Astrocyte of the spinal cord (primary cell): Measurements from ENCODE around the gene CCDC57.

Experiments
- DNase-seq: peaks from one replicate; pipeline ENCODE4 v3.0.0; 2011; ENCODE audit warnings: low read depth, low spot score
- H3K4me3 ChIP-seq: 2 replicates; pipeline ENCODE4 v1.5.1; 2011; ENCODE audit warnings: low read depth, mild to moderate bottlenecking, low read length, moderate library complexity
- CTCF ChIP-seq: IDR thresholded peaks from 2 replicates; pipeline ENCODE4 v1.5.1; 2012; ENCODE audit warnings: low read depth, mild to moderate bottlenecking, low read length, inconsistent platforms
- in situ Hi-C: cut with HindIII; loops from 2 replicates; pipeline ENCODE4 v1.10.0; 2017; ENCODE audit warnings: low sequenced_read_pairs

Gene CCDC57

DNA sequence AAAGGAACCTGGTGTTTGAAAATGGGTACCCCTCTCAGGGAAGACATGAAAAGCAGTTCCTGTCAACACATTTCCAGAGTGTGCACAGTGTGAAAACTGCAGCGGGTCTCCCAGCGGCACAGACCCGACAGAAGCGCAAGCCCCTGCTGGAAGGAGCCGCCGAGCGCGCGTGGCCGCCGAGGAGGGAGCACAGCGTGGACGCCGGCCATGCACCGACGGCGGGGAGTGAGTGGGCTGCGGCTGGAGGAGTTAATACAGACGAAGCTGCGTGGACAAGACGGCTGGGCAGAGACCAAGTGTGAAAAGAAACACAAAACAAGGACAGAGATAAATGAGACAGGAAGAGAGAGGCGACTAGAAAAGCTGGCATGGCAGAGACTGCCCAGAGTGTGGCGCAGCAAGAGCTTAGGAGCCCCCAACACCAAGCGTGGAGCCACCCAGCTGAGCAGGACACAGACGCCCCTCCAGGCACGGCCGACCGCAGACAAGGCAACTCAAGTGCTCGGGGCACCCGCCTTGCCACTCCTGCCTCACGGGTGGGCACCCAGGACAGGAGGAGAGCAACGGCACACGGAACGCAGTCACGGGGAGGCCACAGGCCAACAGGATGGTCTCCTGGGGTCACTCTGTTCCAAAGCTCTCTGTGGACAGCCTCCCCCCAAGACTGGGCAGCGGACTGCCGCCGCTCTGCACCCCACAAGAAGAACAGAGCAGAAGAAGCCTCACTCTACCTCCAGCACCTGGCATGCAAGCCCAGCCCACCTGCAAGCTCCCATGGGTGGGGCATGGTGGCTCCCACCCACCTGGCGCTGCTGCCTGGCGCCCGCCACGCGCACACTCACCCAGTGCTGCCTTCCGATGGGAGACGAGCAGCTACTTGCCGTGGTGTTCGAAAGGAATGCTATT lies 32.7 kb upstream of the CCDC57 start:
- DNase-seq, result no peak
- in situ Hi-C loops, result no loop called here
- no peak overlapping the region for H3K4me3 ChIP-seq
- no peak for TF ChIP-seq CTCF

DNA sequence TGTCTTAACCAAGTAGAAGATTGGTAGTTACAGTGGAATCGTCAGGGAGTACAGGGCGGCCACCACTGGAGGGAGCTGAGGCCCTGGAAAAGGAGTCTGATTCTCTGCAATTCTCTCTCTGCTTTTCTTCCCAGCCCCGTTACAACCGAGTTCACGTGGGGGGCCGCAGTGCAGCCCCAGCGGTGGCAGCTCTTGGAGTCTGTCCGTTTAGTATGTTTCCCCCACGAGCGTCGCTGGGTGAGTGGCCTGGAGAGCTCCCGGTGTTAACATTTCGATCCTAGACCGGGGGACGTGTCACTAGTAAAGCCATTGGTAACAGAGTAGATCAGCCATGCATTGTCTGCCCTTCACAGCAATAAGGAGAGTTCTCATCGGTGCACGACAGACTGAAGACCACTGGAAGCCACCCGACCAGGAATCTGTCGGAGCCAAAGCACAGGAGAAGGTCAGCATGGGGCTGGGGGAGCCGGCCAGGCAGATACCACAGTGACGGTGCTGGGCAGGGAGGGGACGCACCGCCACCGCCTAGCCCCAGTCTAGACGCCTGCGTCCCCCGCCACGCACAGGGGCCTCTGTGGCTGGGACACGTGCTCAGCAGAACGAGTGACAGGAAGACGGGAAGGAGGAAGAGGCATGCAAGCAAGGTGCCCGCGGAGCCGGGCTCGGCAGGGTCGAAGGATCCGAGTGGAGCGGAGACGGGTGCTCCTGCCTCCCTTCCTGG lies 31.9 kb upstream of the CCDC57 start:
- DNase-seq, result peak; percentile 54
- in situ Hi-C loops, result no loop called here
- no peak overlapping the region for H3K4me3 ChIP-seq
- peak; percentile 57 for TF ChIP-seq CTCF

GRCh38 chr17:82243648-82244412 lies 31.2 kb upstream of the CCDC57 start:
- in situ Hi-C loops, result no loop called here
- no peak for TF ChIP-seq CTCF
- no peak overlapping the region for H3K4me3 ChIP-seq
- DNase-seq, result no peak

GRCh38 chr17:82242977-82243647 lies 30.5 kb upstream of the CCDC57 start:
- peak; percentile 83 for DNase-seq
- in situ Hi-C loops, result no loop called here
- TF ChIP-seq CTCF, result no peak
- no peak overlapping the region for H3K4me3 ChIP-seq

GRCh38 chr17:82242698-82242976 lies 30.0 kb upstream of the CCDC57 start:
- no peak for TF ChIP-seq CTCF
- in situ Hi-C loops, result no loop called here
- H3K4me3 ChIP-seq, result no peak overlapping the region
- DNase-seq, result no peak
